ENCODE results near the gene TUSC1. TPM values are rescaled to one million over a fixed set of nuclear protein-coding genes. Genes with fewer than 3 reads are reported as not detected.
"Not testable (repeated sequence)": the region's sequence is repeated elsewhere in the genome, so short reads cannot be mapped to it uniquely, and the experiment has no call there.

TUSC1 gene
- total RNA-seq, 3 donors from 2014 or later: 21.0 to 30.0 (median 22.6) TPM

GRCh38 chr9:25704800-25705199 lies 26.6 kb upstream of the TUSC1 start:
- TF ChIP-seq CTCF (IDR thresholded peaks at IDR 0.05) (no peak), POLR2A (IDR thresholded peaks at IDR 0.05) (no peak), POLR2AphosphoS5 (IDR thresholded peaks at IDR 0.05) (no peak)
- no peaks in the 10 kb centered on the region for H3K36me3 ChIP-seq
- H3K27ac ChIP-seq: no peak overlapping the region
- H3K9me3 ChIP-seq: no peaks in the 10 kb centered on the region
- no peaks in the 10 kb centered on the region for H3K4me1 ChIP-seq
- intact Hi-C loops (cut with DNase I; ENCODE audit: low total_unique reads): no loop called here
- no peak overlapping the region for H3K4me3 ChIP-seq
- DNase-seq (ENCODE audit: low spot score in 2 of 2): no peak
- no peaks in the 10 kb centered on the region for H3K27me3 ChIP-seq

GRCh38 chr9:25703701-25704357 lies 25.6 kb upstream of the TUSC1 start:
- TF ChIP-seq POLR2AphosphoS5 (IDR thresholded peaks at IDR 0.05) (no peak), POLR2A (IDR thresholded peaks at IDR 0.05) (no peak), CTCF (IDR thresholded peaks at IDR 0.05) (no peak)
- H3K36me3 ChIP-seq: no peaks in the 10 kb centered on the region
- no peak overlapping the region for H3K4me3 ChIP-seq
- no peak overlapping the region for H3K27ac ChIP-seq
- DNase-seq (ENCODE audit: low spot score in 2 of 2): no peak
- H3K9me3 ChIP-seq: no peaks in the 10 kb centered on the region
- H3K27me3 ChIP-seq: no peaks in the 10 kb centered on the region
- intact Hi-C loops (cut with DNase I; ENCODE audit: low total_unique reads): no loop called here
- H3K4me1 ChIP-seq: no peaks in the 10 kb centered on the region

- DNase-seq (ENCODE audit: low spot score in 2 of 2): no peak
- Histone ChIP-seq H3K27ac (no peak overlapping the region), H3K36me3 (no peaks in the 10 kb centered on the region), H3K27me3 (no peaks in the 10 kb centered on the region), H3K4me1 (no peaks in the 10 kb centered on the region), H3K4me3 (no peak overlapping the region), H3K9me3 (no peaks in the 10 kb centered on the region)
- TF ChIP-seq POLR2A (IDR thresholded peaks at IDR 0.05) (no peak), POLR2AphosphoS5 (IDR thresholded peaks at IDR 0.05) (no peak), CTCF (IDR thresholded peaks at IDR 0.05) (no peak)
- intact Hi-C loops (cut with DNase I; ENCODE audit: low total_unique reads): no loop called here
Measured at GRCh38 chr9:25702536-25702935, 24.3 kb upstream of the TUSC1 start.

GRCh38 chr9:25700899-25701298 lies 22.7 kb upstream of the TUSC1 start:
- H3K27ac ChIP-seq; H3K9me3 ChIP-seq; H3K36me3 ChIP-seq; DNase-seq (ENCODE audit: low spot score in 2 of 2); H3K27me3 ChIP-seq; intact Hi-C loops (cut with DNase I; ENCODE audit: low total_unique reads); H3K4me3 ChIP-seq; H3K4me1 ChIP-seq: not testable (repeated sequence)

GRCh38 chr9:25700430-25700829 lies 22.2 kb upstream of the TUSC1 start:
- Histone ChIP-seq H3K4me3 (no peak overlapping the region), H3K27ac (no peak overlapping the region), H3K4me1 (no peaks in the 10 kb centered on the region), H3K36me3 (no peaks in the 10 kb centered on the region), H3K9me3 (no peaks in the 10 kb centered on the region), H3K27me3 (no peaks in the 10 kb centered on the region)
- no peak for DNase-seq (ENCODE audit: low spot score in 2 of 2)
- no peak for TF ChIP-seq POLR2A (IDR thresholded peaks at IDR 0.05)
- TF ChIP-seq POLR2AphosphoS5 (IDR thresholded peaks at IDR 0.05): no peak
- TF ChIP-seq CTCF (IDR thresholded peaks at IDR 0.05): no peak
- intact Hi-C loops (cut with DNase I; ENCODE audit: low total_unique reads): no loop called here

- no peaks in the 10 kb centered on the region for H3K4me1 ChIP-seq
- H3K27me3 ChIP-seq: no peaks in the 10 kb centered on the region
- TF ChIP-seq POLR2A (IDR thresholded peaks at IDR 0.05): no peak
- TF ChIP-seq CTCF (IDR thresholded peaks at IDR 0.05): no peak
- no peak for TF ChIP-seq POLR2AphosphoS5 (IDR thresholded peaks at IDR 0.05)
- H3K36me3 ChIP-seq: no peaks in the 10 kb centered on the region
- H3K9me3 ChIP-seq: no peaks in the 10 kb centered on the region
- intact Hi-C loops (cut with DNase I; ENCODE audit: low total_unique reads): no loop called here
- DNase-seq (ENCODE audit: low spot score in 2 of 2): no peak
- H3K4me3 ChIP-seq: no peak overlapping the region
- no peak overlapping the region for H3K27ac ChIP-seq
Measured at GRCh38 chr9:25691786-25692185, 13.5 kb upstream of the TUSC1 start.
